ENCODE results near the gene DIAPH3.

GRCh38 chr13:59801107-59801880 is 362.4 kb downstream of the DIAPH3 start:
- no peak for TF ChIP-seq MEIS1 (CRISPR knock-in tag; IDR thresholded peaks at IDR 0.05; ENCODE audit: borderline replicate concordance)
- no peak for TF ChIP-seq ZNF555 (tag by site-specific recombination; conservative IDR thresholded peaks at IDR 0.05)
- no peak for TF ChIP-seq ZNF529 (tag by site-specific recombination; IDR thresholded peaks at IDR 0.05; ENCODE audit: insufficient replicate concordance)
- TF ChIP-seq, protein P1, sequence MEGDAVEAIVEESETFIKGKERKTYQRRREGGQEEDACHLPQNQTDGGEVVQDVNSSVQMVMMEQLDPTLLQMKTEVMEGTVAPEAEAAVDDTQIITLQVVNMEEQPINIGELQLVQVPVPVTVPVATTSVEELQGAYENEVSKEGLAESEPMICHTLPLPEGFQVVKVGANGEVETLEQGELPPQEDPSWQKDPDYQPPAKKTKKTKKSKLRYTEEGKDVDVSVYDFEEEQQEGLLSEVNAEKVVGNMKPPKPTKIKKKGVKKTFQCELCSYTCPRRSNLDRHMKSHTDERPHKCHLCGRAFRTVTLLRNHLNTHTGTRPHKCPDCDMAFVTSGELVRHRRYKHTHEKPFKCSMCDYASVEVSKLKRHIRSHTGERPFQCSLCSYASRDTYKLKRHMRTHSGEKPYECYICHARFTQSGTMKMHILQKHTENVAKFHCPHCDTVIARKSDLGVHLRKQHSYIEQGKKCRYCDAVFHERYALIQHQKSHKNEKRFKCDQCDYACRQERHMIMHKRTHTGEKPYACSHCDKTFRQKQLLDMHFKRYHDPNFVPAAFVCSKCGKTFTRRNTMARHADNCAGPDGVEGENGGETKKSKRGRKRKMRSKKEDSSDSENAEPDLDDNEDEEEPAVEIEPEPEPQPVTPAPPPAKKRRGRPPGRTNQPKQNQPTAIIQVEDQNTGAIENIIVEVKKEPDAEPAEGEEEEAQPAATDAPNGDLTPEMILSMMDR (tag by site-specific recombination; IDR thresholded peaks at IDR 0.05), result no peak
- TF ChIP-seq ZNF138 (tag by site-specific recombination; IDR thresholded peaks at IDR 0.05; ENCODE audit: borderline replicate concordance), result no peak
- TF ChIP-seq YY1 (tag by site-specific recombination; IDR thresholded peaks at IDR 0.05), result no peak
- no peak for TF ChIP-seq ZNF398 (tag by site-specific recombination; IDR thresholded peaks at IDR 0.05)
- TF ChIP-seq, protein P2, sequence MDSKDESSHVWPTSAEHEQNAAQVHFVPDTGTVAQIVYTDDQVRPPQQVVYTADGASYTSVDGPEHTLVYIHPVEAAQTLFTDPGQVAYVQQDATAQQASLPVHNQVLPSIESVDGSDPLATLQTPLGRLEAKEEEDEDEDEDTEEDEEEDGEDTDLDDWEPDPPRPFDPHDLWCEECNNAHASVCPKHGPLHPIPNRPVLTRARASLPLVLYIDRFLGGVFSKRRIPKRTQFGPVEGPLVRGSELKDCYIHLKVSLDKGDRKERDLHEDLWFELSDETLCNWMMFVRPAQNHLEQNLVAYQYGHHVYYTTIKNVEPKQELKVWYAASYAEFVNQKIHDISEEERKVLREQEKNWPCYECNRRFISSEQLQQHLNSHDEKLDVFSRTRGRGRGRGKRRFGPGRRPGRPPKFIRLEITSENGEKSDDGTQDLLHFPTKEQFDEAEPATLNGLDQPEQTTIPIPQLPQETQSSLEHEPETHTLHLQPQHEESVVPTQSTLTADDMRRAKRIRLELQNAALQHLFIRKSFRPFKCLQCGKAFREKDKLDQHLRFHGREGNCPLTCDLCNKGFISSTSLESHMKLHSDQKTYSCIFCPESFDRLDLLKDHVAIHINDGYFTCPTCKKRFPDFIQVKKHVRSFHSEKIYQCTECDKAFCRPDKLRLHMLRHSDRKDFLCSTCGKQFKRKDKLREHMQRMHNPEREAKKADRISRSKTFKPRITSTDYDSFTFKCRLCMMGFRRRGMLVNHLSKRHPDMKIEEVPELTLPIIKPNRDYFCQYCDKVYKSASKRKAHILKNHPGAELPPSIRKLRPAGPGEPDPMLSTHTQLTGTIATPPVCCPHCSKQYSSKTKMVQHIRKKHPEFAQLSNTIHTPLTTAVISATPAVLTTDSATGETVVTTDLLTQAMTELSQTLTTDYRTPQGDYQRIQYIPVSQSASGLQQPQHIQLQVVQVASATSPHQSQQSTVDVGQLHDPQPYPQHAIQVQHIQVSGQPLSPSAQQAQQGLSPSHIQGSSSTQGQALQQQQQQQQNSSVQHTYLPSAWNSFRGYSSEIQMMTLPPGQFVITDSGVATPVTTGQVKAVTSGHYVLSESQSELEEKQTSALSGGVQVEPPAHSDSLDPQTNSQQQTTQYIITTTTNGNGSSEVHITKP (tag by site-specific recombination; IDR thresholded peaks at IDR 0.05), result no peak
- TF ChIP-seq, protein P3, sequence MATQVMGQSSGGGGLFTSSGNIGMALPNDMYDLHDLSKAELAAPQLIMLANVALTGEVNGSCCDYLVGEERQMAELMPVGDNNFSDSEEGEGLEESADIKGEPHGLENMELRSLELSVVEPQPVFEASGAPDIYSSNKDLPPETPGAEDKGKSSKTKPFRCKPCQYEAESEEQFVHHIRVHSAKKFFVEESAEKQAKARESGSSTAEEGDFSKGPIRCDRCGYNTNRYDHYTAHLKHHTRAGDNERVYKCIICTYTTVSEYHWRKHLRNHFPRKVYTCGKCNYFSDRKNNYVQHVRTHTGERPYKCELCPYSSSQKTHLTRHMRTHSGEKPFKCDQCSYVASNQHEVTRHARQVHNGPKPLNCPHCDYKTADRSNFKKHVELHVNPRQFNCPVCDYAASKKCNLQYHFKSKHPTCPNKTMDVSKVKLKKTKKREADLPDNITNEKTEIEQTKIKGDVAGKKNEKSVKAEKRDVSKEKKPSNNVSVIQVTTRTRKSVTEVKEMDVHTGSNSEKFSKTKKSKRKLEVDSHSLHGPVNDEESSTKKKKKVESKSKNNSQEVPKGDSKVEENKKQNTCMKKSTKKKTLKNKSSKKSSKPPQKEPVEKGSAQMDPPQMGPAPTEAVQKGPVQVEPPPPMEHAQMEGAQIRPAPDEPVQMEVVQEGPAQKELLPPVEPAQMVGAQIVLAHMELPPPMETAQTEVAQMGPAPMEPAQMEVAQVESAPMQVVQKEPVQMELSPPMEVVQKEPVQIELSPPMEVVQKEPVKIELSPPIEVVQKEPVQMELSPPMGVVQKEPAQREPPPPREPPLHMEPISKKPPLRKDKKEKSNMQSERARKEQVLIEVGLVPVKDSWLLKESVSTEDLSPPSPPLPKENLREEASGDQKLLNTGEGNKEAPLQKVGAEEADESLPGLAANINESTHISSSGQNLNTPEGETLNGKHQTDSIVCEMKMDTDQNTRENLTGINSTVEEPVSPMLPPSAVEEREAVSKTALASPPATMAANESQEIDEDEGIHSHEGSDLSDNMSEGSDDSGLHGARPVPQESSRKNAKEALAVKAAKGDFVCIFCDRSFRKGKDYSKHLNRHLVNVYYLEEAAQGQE (tag by site-specific recombination; IDR thresholded peaks at IDR 0.05), result no peak
- no peak for TF ChIP-seq HOXA7 (CRISPR knock-in tag; IDR thresholded peaks at IDR 0.05; ENCODE audit: borderline replicate concordance)
- no peak for TF ChIP-seq ZNF274 (IDR thresholded peaks at IDR 0.05; ENCODE audit: low read length)
- TF ChIP-seq ZNF274 (tag by site-specific recombination; IDR thresholded peaks at IDR 0.05; ENCODE audit: borderline replicate concordance), result no peak
- TF ChIP-seq HOXC10 (CRISPR knock-in tag; IDR thresholded peaks at IDR 0.05), result no peak
- no peak for TF ChIP-seq ZNF830 (tag by site-specific recombination; IDR thresholded peaks at IDR 0.05; ENCODE audit: low read depth)
